Thoracic aorta (tissue), 2 donors: ENCODE results near the gene KLC1. TPM values are rescaled to one million over a fixed set of nuclear protein-coding genes. Genes with fewer than 3 reads are reported as not detected.

Source experiments
- ATAC-seq: fragments of 150-250 bp; one replicate; pipeline ENCODE4 v1.8.0; 2017; ENCODE audit warnings: low read depth; ENCODE audit not compliant: insufficient number of reproducible peaks, low FRiP score
- DNase-seq: peaks from one replicate; pipeline ENCODE4 v3.0.0-alpha.2; 2020; ENCODE audit warnings: low spot score
- H3K27ac ChIP-seq, 2 donors: fragments of 200-600 bp; sonication (generic); 1 replicate in 1 of 2; 2 replicates in 1 of 2; pipeline ENCODE4 v1.5.1; 2016; ENCODE audit warnings: mild to moderate bottlenecking in 2 of 2, moderate library complexity in 2 of 2
- H3K27me3 ChIP-seq: fragments of 200-600 bp; sonication (generic); replicated peaks from 2 replicates; pipeline ENCODE4 v1.6.0; 2016; ENCODE audit warnings: mild to moderate bottlenecking; ENCODE audit not compliant: insufficient read depth
- H3K36me3 ChIP-seq: fragments of 200-600 bp; sonication (generic); one replicate; pipeline ENCODE4 v1.5.1; 2016
- H3K4me1 ChIP-seq, 2 donors: fragments of 200-600 bp; sonication (generic); 1 replicate in 1 of 2; 2 replicates in 1 of 2; pipeline versions ENCODE4 v1.5.1 to v1.6.0; 2016; ENCODE audit warnings: low read depth in 2 of 2, mild to moderate bottlenecking in 1 of 2; ENCODE audit not compliant: control insufficient read depth in 1 of 2
- H3K4me3 ChIP-seq: fragments of 200-600 bp; sonication (generic); 2 replicates; pipeline ENCODE4 v1.5.1; 2016; ENCODE audit warnings: mild to moderate bottlenecking
- H3K9me3 ChIP-seq: fragments of 200-600 bp; sonication (generic); 2 replicates; pipeline ENCODE4 v1.5.1; 2016
- CTCF ChIP-seq: fragments of 200-600 bp; sonication (generic); IDR thresholded peaks from one replicate; pipeline ENCODE4 v1.5.1; 2019; ENCODE audit warnings: antibody characterized with exemption
- total RNA-seq, 2 donors: library from RNA; depleted of rRNA; stranded (reverse); fragments of >200 nt; gene quantifications; one replicate each; pipeline versions ENCODE4 v1.1.0 to v1.2.3, GENCODE V29; 2016

KLC1 gene
- total RNA-seq, 2 donors from 2014 or later: 545 to 588 TPM

DNA sequence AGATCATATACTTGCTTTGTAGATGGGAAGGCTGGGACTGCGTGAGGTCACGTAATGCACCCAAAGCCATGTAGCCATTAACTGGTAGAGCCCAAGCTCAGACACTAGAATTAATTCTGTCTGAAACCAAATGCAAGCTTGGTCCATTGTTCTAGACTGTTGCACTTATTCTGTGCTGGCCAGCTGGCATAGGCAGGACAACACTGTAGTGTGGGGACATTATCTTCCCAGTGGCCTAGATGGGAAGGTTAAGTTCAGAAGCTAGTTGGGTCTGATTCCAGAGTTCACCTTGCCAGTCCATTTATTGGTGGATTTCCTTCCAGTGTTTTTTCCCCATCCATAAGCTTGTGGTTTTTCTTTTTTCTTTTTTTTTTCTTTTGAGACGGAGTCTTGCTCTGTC, 39.1 kb downstream of the KLC1 start:
- no peak for ATAC-seq
- Histone ChIP-seq H3K36me3 (peaks cover 56% of the 10 kb centered on the region), H3K9me3 (no peaks in the 10 kb centered on the region), H3K27ac (no peak overlapping the region), H3K4me1 (peaks cover 6 to 22% of the 10 kb centered on the region in 2 donors), H3K4me3 (no peak overlapping the region), H3K27me3 (no peaks in the 10 kb centered on the region)
- no peak for DNase-seq
- TF ChIP-seq CTCF: no peak

DNA sequence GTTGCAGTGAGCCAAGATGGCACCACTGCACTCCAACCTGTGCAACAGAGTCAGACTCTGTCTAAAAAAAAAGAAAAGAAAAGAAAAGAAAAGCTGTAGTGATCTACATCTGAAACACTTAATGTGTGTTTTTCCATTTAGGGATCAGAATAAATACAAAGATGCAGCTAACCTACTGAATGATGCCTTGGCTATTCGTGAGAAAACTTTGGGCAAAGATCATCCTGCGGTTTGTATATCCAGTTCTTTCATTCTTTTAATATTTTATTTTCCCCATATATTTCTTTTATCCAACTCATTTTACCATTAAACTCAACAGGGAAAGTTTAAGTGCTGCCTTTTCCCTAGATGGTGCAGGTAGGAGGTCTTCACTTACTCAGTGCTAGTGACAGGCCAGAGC, 40.4 kb downstream of the KLC1 start:
- H3K4me1 ChIP-seq: peaks cover 0 to 11% of the 10 kb centered on the region in 2 donors
- no peak overlapping the region for H3K4me3 ChIP-seq
- H3K27me3 ChIP-seq: no peaks in the 10 kb centered on the region
- no peak overlapping the region for H3K27ac ChIP-seq
- no peaks in the 10 kb centered on the region for H3K9me3 ChIP-seq
- DNase-seq (no peak), ATAC-seq (no peak)
- H3K36me3 ChIP-seq: peaks cover 62% of the 10 kb centered on the region
- TF ChIP-seq CTCF: no peak

DNA sequence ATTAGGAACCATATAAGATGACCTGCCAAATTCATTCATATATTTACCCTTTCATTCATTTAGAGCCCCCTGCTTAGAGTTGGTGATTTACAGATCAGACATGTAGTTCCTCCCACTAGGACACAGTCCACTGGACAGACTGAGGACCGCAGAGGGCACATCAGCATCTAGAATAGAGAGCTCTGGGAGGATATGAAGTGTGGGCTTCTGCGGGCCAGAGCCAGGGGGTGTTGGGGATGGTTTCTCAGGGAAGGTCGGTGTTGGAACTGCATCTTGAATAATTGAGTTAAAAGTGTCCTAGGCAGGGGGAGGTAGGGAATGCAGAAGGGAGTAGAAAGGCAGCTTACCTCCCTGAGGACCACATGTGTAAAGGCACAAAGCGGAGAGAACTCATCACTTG, 42.9 kb downstream of the KLC1 start:
- DNase-seq (no peak), ATAC-seq (no peak)
- H3K36me3 ChIP-seq: peaks cover 87% of the 10 kb centered on the region

GRCh38 chr14:103675957-103676356, 46.9 kb downstream of the KLC1 start:
- Histone ChIP-seq H3K27ac (no peak overlapping the region), H3K36me3 (peaks cover 88% of the 10 kb centered on the region), H3K4me3 (no peak overlapping the region), H3K4me1 (peaks cover 14 to 22% of the 10 kb centered on the region in 2 donors), H3K27me3 (no peaks in the 10 kb centered on the region), H3K9me3 (no peaks in the 10 kb centered on the region)
- TF ChIP-seq CTCF: no peak
- ATAC-seq (no peak), DNase-seq (no peak)

More for the DNA sequence above, 42.9 kb downstream of the KLC1 start:
- no peak for TF ChIP-seq CTCF
- H3K9me3 ChIP-seq: no peaks in the 10 kb centered on the region
- H3K4me1 ChIP-seq: no peaks in the 10 kb centered on the region
- H3K4me3 ChIP-seq: no peak overlapping the region
- H3K27me3 ChIP-seq: no peaks in the 10 kb centered on the region
- no peak overlapping the region for H3K27ac ChIP-seq

GRCh38 chr14:103676881-103677675, 48.1 kb downstream of the KLC1 start:
- H3K4me1 ChIP-seq: peaks cover 14 to 22% of the 10 kb centered on the region in 2 donors
- TF ChIP-seq CTCF: no peak
- no peak overlapping the region for H3K27ac ChIP-seq
- ATAC-seq (no peak), DNase-seq (no peak)
- peaks cover 90% of the 10 kb centered on the region for H3K36me3 ChIP-seq
- H3K9me3 ChIP-seq: no peaks in the 10 kb centered on the region
- no peaks in the 10 kb centered on the region for H3K27me3 ChIP-seq
- no peak overlapping the region for H3K4me3 ChIP-seq
